Endothelial cell of umbilical vein (primary cell): ENCODE results near the gene PSMB5. TPM values are rescaled to one million over a fixed set of nuclear protein-coding genes. Genes with fewer than 3 reads are reported as not detected.

Experiments
- BruUV-seq: library from RNA; stranded (reverse); fragments of 400-500 nt; replicated peaks from 2 replicates; lab custom pipeline; 2021; lab: Mats Ljungman, UMichigan
- CTCF ChIA-PET: fragments of 300-600, 350-600 bp; sonication (Branson Sonifier 250); formaldehyde crosslinking; loops from one replicate; lab custom pipeline; 2021; ENCODE audit warnings: antibody characterized with exemption, inconsistent platforms; lab: Charles Lee
- POLR2A ChIA-PET: fragments of 300-600, 350-600 bp; sonication (Branson Sonifier 250); formaldehyde crosslinking; loops from one replicate; lab custom pipeline; 2021; ENCODE audit warnings: antibody characterized with exemption, inconsistent platforms; lab: Charles Lee
- DNase-seq: peaks from one replicate; pipeline ENCODE4 v3.0.0-alpha.2; 2011; ENCODE audit warnings: low read depth, low spot score
- FAIRE-seq: peaks from 2 replicates; lab custom pipeline; 2011; peaks lifted over from hg19 to GRCh38; lab: Jason Lieb, UNC
- H2AFZ ChIP-seq: 2 replicates; pipeline ENCODE4 v1.6.0; 2012; ENCODE audit warnings: low read depth, low read length, control low read depth, inconsistent platforms
- H3K27ac ChIP-seq: 2 replicates; pipeline ENCODE4 v1.5.1; 2011; ENCODE audit warnings: low read depth, mild to moderate bottlenecking, control low read depth, low read length, moderate library complexity; ENCODE audit not compliant: insufficient read depth
- H3K27me3 ChIP-seq, 2 experiments: 2 replicates each; pipeline versions ENCODE4 v1.6.0 to v1.6.1; 2011; ENCODE audit warnings: low read length in 2 of 2, mixed read lengths in 1 of 2; ENCODE audit not compliant: control insufficient read depth in 2 of 2, insufficient read depth in 2 of 2
- H3K36me3 ChIP-seq, 2 experiments: 2 replicates in 1 of 2; 3 replicates in 1 of 2; pipeline ENCODE4 v1.5.1; 2011; ENCODE audit warnings: low read length in 2 of 2, mild to moderate bottlenecking in 1 of 2, moderate library complexity in 1 of 2; ENCODE audit not compliant: control insufficient read depth in 2 of 2, insufficient read depth in 2 of 2; ENCODE audit errors: extremely low read depth in 1 of 2
- H3K4me1 ChIP-seq: 3 replicates; pipeline ENCODE4 v1.5.1; 2011; ENCODE audit warnings: mild to moderate bottlenecking, low read length; ENCODE audit not compliant: control insufficient read depth, insufficient read depth; ENCODE audit errors: extremely low read depth
- H3K4me2 ChIP-seq: 2 replicates; pipeline ENCODE4 v1.6.1; 2011; ENCODE audit warnings: low read length, control low read depth, mixed read lengths; ENCODE audit not compliant: insufficient read depth
- H3K4me3 ChIP-seq, 3 experiments: fragments of 200-600 bp in 1 of 3; sonication (generic), shearing (Covaris generic) in 1 of 3; replicated peaks in 1 of 3; 2 replicates each; pipeline ENCODE4 v1.5.1; 2011 to 2016; ENCODE audit warnings: control low read depth in 3 of 3, low read length in 3 of 3, mild to moderate bottlenecking in 2 of 3, inconsistent platforms in 1 of 3, low read depth in 1 of 3, moderate library complexity in 1 of 3; ENCODE audit not compliant: insufficient read depth in 1 of 3
- H3K79me2 ChIP-seq: 2 replicates; pipeline ENCODE4 v1.6.0; 2012; ENCODE audit warnings: low read length, inconsistent platforms; ENCODE audit not compliant: control insufficient read depth, insufficient read depth
- H3K9ac ChIP-seq: replicated peaks from 2 replicates; pipeline ENCODE3; 2011; ENCODE audit warnings: low read length, control low read depth; ENCODE audit not compliant: insufficient read depth; ENCODE audit errors: extremely low read depth
- H3K9me1 ChIP-seq: replicated peaks from 3 replicates; pipeline ENCODE4 v1.6.0; 2011; ENCODE audit warnings: mild to moderate bottlenecking, low read length; ENCODE audit not compliant: control insufficient read depth, insufficient read depth; ENCODE audit errors: extremely low read depth
- H3K9me3 ChIP-seq: replicated peaks from 2 replicates; pipeline ENCODE4 v1.5.1; 2012; ENCODE audit warnings: low read length, inconsistent platforms; ENCODE audit not compliant: control insufficient read depth, insufficient read depth
- H4K20me1 ChIP-seq: replicated peaks from 2 replicates; pipeline ENCODE3; 2011; ENCODE audit warnings: mild to moderate bottlenecking, low read length; ENCODE audit not compliant: control insufficient read depth, insufficient read depth; ENCODE audit errors: extremely low read depth
- FOS ChIP-seq: IDR thresholded peaks from 2 replicates; pipeline ENCODE4 v1.6.1; 2011; ENCODE audit warnings: mild to moderate bottlenecking, low read length, moderate library complexity, borderline replicate concordance; ENCODE audit not compliant: insufficient read depth
- POLR2A ChIP-seq: IDR thresholded peaks from 2 replicates; pipeline ENCODE4 v1.6.1; 2012; ENCODE audit warnings: low read depth, mild to moderate bottlenecking, control low read depth, low read length
- POLR2AphosphoS5 ChIP-seq: IDR thresholded peaks from 2 replicates; pipeline ENCODE4 v1.6.1; 2012; ENCODE audit warnings: low read depth, mild to moderate bottlenecking, control low read depth, low read length, moderate library complexity; ENCODE audit not compliant: insufficient read depth
- dilution Hi-C: fragments of 300-500 bp; cut with MboI; formaldehyde crosslinking; loops from one replicate; pipeline ENCODE4 v1.15.0; 2019; ENCODE audit warnings: low sequenced_read_pairs; ENCODE audit not compliant: extremely low pct_ligation_motif_present
- intact Hi-C: fragments of 100-400 bp; cut with micrococcal nuclease; formaldehyde crosslinking; loops from one replicate; pipeline ENCODE4 v1.10.0; 2022
- polyA plus RNA-seq, 4 experiments: library from polyadenylated mRNA; depleted of rRNA in 3 of 4; stranded (reverse) in 3 of 4; unstranded in 1 of 4; fragments of >200 nt; gene quantifications; 2 replicates each; pipeline versions ENCODE4 v1.2.1 to v1.2.3, GENCODE V29; 2011 to 2012; ENCODE audit warnings: missing spikeins in 1 of 4
- total RNA-seq: library from RNA; stranded (reverse); gene quantifications from 2 replicates; pipeline ENCODE4 v1.2.3, GENCODE V29; 2021
- TF ChIP-seq, protein P1 (sequence below): IDR thresholded peaks from 2 replicates; pipeline ENCODE4 v1.6.1; 2011; ENCODE audit not compliant: insufficient read depth, insufficient read length

The PSMB5 gene
- total and polyA plus RNA-seq, 2 donors (not counting 3 experiments of a cell fraction or from before 2014, with no cell fraction given) = 236 to 464 TPM

DNA sequence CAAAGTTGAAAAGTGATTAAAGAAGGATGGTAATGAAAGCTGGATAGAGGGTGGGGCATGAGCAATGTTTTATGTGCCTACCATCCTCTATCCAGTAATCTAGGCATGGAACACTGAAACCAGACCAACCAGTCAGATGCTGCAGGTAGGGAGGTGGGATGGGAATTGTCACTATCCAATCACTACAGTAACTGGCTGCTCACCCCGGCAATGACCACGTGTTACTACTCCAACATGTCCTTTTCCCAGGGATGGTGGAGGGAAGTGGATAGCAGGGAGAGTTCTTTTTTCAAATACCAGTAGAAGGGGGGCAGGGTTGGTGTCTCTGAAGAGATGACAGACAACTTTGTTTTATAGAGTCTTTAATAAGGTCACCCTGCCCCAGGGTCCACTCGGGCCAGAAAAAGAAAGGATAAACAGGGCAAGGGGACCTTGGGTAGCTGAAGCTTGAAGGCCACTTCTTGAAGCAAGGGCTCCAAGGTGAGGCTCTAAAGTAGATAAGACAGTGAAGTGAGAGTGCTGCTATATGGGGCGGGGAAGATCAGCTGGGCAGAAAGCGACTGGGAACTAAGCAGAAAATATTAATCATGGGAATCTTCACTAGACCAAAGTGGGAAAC, 37.3 kb upstream of the PSMB5 start:
- Histone ChIP-seq H3K4me3 (no peak overlapping the region), H3K9me3 (no peaks in the 10 kb centered on the region), H4K20me1 (peaks cover 4% of the 10 kb centered on the region), H3K27me3 (no peaks in the 10 kb centered on the region), H3K9me1 (no peaks in the 10 kb centered on the region), H3K4me1 (peaks cover 26% of the 10 kb centered on the region), H2AFZ (no peak overlapping the region), H3K9ac (peak overlapping the region; percentile 92), H3K4me2 (no peak overlapping the region), H3K36me3 (peaks cover 31 to 32% of the 10 kb centered on the region in 2 experiments), H3K79me2 (peaks cover 46% of the 10 kb centered on the region), H3K27ac (no peak overlapping the region)
- DNase-seq (no peak), FAIRE-seq (no peak)
- ChIA-PET CTCF (interaction anchor here (0.6 to 3.2 kb wide), 18 partner anchors 9 to 172 kb away, joined by 3 to 21 read pairs (median 6); partner anchors contain the start of genes ACIN1, C14orf119 and CDH24), POLR2A (interaction anchor here (0.5 to 1.5 kb wide), 8 partner anchors 8 to 116 kb away, joined by 3 to 12 read pairs (median 3); partner anchors contain the start of genes ACIN1 and C14orf119)
- TF ChIP-seq POLR2A = no peak
- TF ChIP-seq, protein P1, sequence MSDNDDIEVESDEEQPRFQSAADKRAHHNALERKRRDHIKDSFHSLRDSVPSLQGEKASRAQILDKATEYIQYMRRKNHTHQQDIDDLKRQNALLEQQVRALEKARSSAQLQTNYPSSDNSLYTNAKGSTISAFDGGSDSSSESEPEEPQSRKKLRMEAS = peak; percentile 25
- intact Hi-C loops (no loop called here), dilution Hi-C loops (no loop called here)
- no TSS peak for BruUV-seq

DNA sequence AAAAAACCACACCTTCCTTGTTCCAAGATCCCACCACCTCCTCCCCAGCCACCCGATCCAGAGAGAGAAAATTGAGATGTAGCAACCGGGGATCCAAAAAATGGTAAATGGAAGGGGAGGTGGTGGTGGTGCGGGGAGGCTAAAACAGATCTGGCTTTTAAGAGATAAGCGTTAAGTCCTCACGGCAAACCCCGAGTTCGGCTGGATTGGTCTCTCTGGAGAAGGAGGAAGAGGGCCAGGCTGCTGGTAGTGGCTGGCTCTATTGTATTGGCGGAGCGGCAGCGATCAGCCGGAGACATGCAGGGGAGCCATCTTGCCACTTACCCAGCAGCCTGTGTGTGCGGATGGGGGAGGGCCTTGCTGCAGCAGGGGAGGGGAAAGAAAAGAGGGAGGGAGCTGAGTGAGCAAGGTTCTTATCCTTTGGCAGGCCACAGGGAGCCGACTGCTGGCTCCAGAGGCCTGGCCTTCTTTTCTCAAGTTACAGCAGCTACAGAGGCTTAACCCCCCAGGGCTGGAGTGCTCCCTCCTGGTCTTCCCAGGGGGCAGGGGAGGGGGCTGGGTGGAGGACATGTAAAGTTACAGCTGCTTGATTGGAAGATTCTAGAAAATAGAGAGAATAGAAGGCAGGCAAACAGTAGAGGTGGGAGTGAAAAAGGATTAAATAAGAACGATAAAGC, 36.7 kb upstream of the PSMB5 start:
- ChIA-PET CTCF (interaction anchor here (0.6 to 3.2 kb wide), 20 partner anchors 9 to 171 kb away, joined by 3 to 21 read pairs (median 5); partner anchors contain the start of genes ACIN1, C14orf119 and CDH24), POLR2A (interaction anchor here (0.5 to 1.5 kb wide), 8 partner anchors 9 to 115 kb away, joined by 3 to 12 read pairs (median 3); partner anchors contain the start of genes ACIN1 and C14orf119)
- Histone ChIP-seq H3K27me3 (no peaks in the 10 kb centered on the region), H3K4me1 (peaks cover 26% of the 10 kb centered on the region), H3K9me3 (no peaks in the 10 kb centered on the region), H3K9me1 (no peaks in the 10 kb centered on the region), H2AFZ (no peak overlapping the region), H3K4me3 (peak overlapping the region; percentile 49 to 94 (median 88)), H3K27ac (peak overlapping the region; percentile 79), H4K20me1 (peaks cover 4% of the 10 kb centered on the region), H3K9ac (peak overlapping the region; percentile 92), H3K79me2 (peaks cover 49% of the 10 kb centered on the region), H3K4me2 (peak overlapping the region; percentile 95), H3K36me3 (peaks cover 28 to 31% of the 10 kb centered on the region in 2 experiments)
- dilution Hi-C loops (no loop called here), intact Hi-C loops (no loop called here)
- FAIRE-seq (peak; percentile 99), DNase-seq (peak; percentile 93)
- no TSS peak for BruUV-seq
- peak; percentile 86 for TF ChIP-seq POLR2AphosphoS5
- TF ChIP-seq FOS = no peak
- peak; percentile 96 for TF ChIP-seq POLR2A
